SK-N-SH treated with all-trans-retinoic acid at 6 μM for 48 hours (cell line): ENCODE data around the gene ZNF618.

Experiments used
- ATAC-seq: fragments of 200-7000 bp; cut with Tn5 transposase; 3 replicates; pipeline ENCODE4 v1.9.1; 2020; ENCODE audit warnings: mild to moderate bottlenecking, moderate library complexity
- ARNTL ChIP-seq: fragments of 450-650 bp; formaldehyde crosslinking; IDR thresholded peaks from 2 replicates; pipeline ENCODE4 v1.5.0; 2020; ENCODE audit warnings: low read depth, mild to moderate bottlenecking, moderate library complexity, borderline replicate concordance
- BACH2 ChIP-seq: fragments of 250-450 bp; sonication (Bioruptor Pico); IDR thresholded peaks from 2 replicates; pipeline ENCODE4 v1.9.0; 2021; ENCODE audit warnings: mild to moderate bottlenecking, borderline replicate concordance
- CREB5 ChIP-seq: fragments of 250-450 bp; sonication (Bioruptor Pico); IDR thresholded peaks from 2 replicates; pipeline ENCODE4 v1.5.1; 2020; ENCODE audit warnings: low read depth, mild to moderate bottlenecking, moderate library complexity
- CSDC2 ChIP-seq: fragments of 250-450 bp; sonication (Bioruptor Pico); IDR thresholded peaks from 2 replicates; pipeline ENCODE4 v1.5.0; 2020; ENCODE audit warnings: mild to moderate bottlenecking, moderate library complexity
- CSRNP3 ChIP-seq: fragments of 250-450 bp; sonication (Bioruptor Pico); IDR thresholded peaks from 2 replicates; pipeline ENCODE4 v1.5.1; 2021; ENCODE audit warnings: mild to moderate bottlenecking, moderate library complexity
- ESRRG ChIP-seq: fragments of 250-450 bp; sonication (Bioruptor Pico); IDR thresholded peaks from 2 replicates; pipeline ENCODE4 v1.6.1; 2021; ENCODE audit warnings: mild to moderate bottlenecking
- GLIS3 ChIP-seq: fragments of 250-450 bp; sonication (Bioruptor Pico); IDR thresholded peaks from 2 replicates; pipeline ENCODE4 v1.5.0; 2020; ENCODE audit warnings: mild to moderate bottlenecking, moderate library complexity
- ISL1 ChIP-seq: fragments of 250-450 bp; sonication (Bioruptor Pico); IDR thresholded peaks from 2 replicates; pipeline ENCODE4 v2.1.2; 2022; ENCODE audit warnings: mild to moderate bottlenecking, moderate library complexity
- OSR1 ChIP-seq: fragments of 250-450 bp; sonication (Bioruptor Pico); IDR thresholded peaks from 2 replicates; pipeline ENCODE4 v1.8.0; 2022; ENCODE audit warnings: moderate library complexity, mild to moderate bottlenecking, inconsistent platforms
- PATZ1 ChIP-seq: fragments of 250-450 bp; sonication (Bioruptor Pico); IDR thresholded peaks from 2 replicates; pipeline ENCODE4 v1.8.0; 2020; ENCODE audit warnings: mild to moderate bottlenecking, moderate library complexity, borderline replicate concordance
- POU6F1 ChIP-seq: fragments of 250-450 bp; sonication (Bioruptor Pico); IDR thresholded peaks from 2 replicates; pipeline ENCODE4 v1.8.0; 2021; ENCODE audit warnings: low read depth, mild to moderate bottlenecking, moderate library complexity, borderline replicate concordance
- PPARA ChIP-seq: fragments of 250-450 bp; sonication (Bioruptor Pico); IDR thresholded peaks from 2 replicates; pipeline ENCODE4 v1.5.0; 2020; ENCODE audit warnings: mild to moderate bottlenecking, borderline replicate concordance
- RARB ChIP-seq: fragments of 250-450 bp; sonication (Bioruptor Pico); IDR thresholded peaks from 2 replicates; pipeline ENCODE4 v1.8.0; 2021; ENCODE audit warnings: mild to moderate bottlenecking, moderate library complexity
- SNAI2 ChIP-seq: fragments of 250-450 bp; sonication (Bioruptor Pico); IDR thresholded peaks from 2 replicates; pipeline ENCODE4 v1.5.0; 2020; ENCODE audit warnings: mild to moderate bottlenecking, moderate library complexity
- TCF4 ChIP-seq: fragments of 250-450 bp; sonication (Bioruptor Pico); IDR thresholded peaks from 2 replicates; pipeline ENCODE4 v1.8.0; 2021; ENCODE audit warnings: mild to moderate bottlenecking, moderate library complexity, borderline replicate concordance
- TOX ChIP-seq: fragments of 250-450 bp; sonication (Bioruptor Pico); IDR thresholded peaks from 2 replicates; pipeline ENCODE4 v1.8.0; 2021; ENCODE audit warnings: mild to moderate bottlenecking, moderate library complexity, borderline replicate concordance
- TSHZ2 ChIP-seq: fragments of 250-450 bp; sonication (Bioruptor Pico); IDR thresholded peaks from 2 replicates; pipeline ENCODE4 v1.5.0; 2020; ENCODE audit warnings: mild to moderate bottlenecking, moderate library complexity
- ZC3H10 ChIP-seq: fragments of 250-450 bp; sonication (Bioruptor Pico); IDR thresholded peaks from 2 replicates; pipeline ENCODE4 v1.5.1; 2021; ENCODE audit warnings: mild to moderate bottlenecking, moderate library complexity
- ZFP3 ChIP-seq: fragments of 250-450 bp; sonication (Bioruptor Pico); IDR thresholded peaks from 2 replicates; pipeline ENCODE4 v1.5.0; 2020; ENCODE audit warnings: mild to moderate bottlenecking, moderate library complexity
- ZFP30 ChIP-seq: fragments of 450-650 bp; formaldehyde crosslinking; IDR thresholded peaks from 2 replicates; pipeline ENCODE4 v1.5.0; 2022; ENCODE audit warnings: mild to moderate bottlenecking, moderate library complexity
- ZNF565 ChIP-seq: fragments of 450-650 bp; formaldehyde crosslinking; conservative IDR thresholded peaks from 2 replicates; pipeline ENCODE4 v1.5.0; 2020; ENCODE audit warnings: low read depth, mild to moderate bottlenecking, moderate library complexity
- ZNF70 ChIP-seq: fragments of 450-650 bp; formaldehyde crosslinking; IDR thresholded peaks from 2 replicates; pipeline ENCODE4 v1.5.0; 2020; ENCODE audit warnings: mild to moderate bottlenecking, moderate library complexity
- ZNF8 ChIP-seq: fragments of 450-650 bp; formaldehyde crosslinking; IDR thresholded peaks from 2 replicates; pipeline ENCODE4 v1.5.0; 2020; ENCODE audit warnings: mild to moderate bottlenecking, moderate library complexity

The ZNF618 gene

GRCh38 chr9:114100536-114100935, 224.4 kb downstream of the ZNF618 start:
- ATAC-seq: no peak
- no peak for TF ChIP-seq SNAI2 (CRISPR knock-in tag)
- no peak for TF ChIP-seq OSR1 (CRISPR knock-in tag)
- TF ChIP-seq ZNF70: no peak
- TF ChIP-seq ARNTL (CRISPR knock-in tag): no peak
- no peak for TF ChIP-seq ZFP30 (CRISPR knock-in tag)
- TF ChIP-seq RARB (CRISPR knock-in tag): no peak
- no peak for TF ChIP-seq ZNF565
- TF ChIP-seq ZNF8 (CRISPR knock-in tag): no peak

GRCh38 chr9:114102484-114102883, 226.4 kb downstream of the ZNF618 start:
- no peak for ATAC-seq
- TF ChIP-seq ZNF565: no peak
- TF ChIP-seq TOX (CRISPR knock-in tag): no peak
- no peak for TF ChIP-seq CSRNP3 (CRISPR knock-in tag)
- TF ChIP-seq CREB5 (CRISPR knock-in tag): no peak
- no peak for TF ChIP-seq BACH2 (CRISPR knock-in tag)
- TF ChIP-seq CSDC2 (CRISPR knock-in tag): no peak
- TF ChIP-seq ZNF70: no peak
- no peak for TF ChIP-seq TCF4 (CRISPR knock-in tag)
- no peak for TF ChIP-seq OSR1 (CRISPR knock-in tag)
- TF ChIP-seq RARB (CRISPR knock-in tag): no peak
- TF ChIP-seq GLIS3 (CRISPR knock-in tag): no peak
- TF ChIP-seq ESRRG (CRISPR knock-in tag): no peak
- no peak for TF ChIP-seq TSHZ2 (CRISPR knock-in tag)
- TF ChIP-seq ISL1 (CRISPR knock-in tag): no peak
- TF ChIP-seq ZFP30 (CRISPR knock-in tag): no peak
- TF ChIP-seq ARNTL (CRISPR knock-in tag): no peak
- TF ChIP-seq PPARA (CRISPR knock-in tag): no peak
- TF ChIP-seq, all 23 proteins: peak for 0

GRCh38 chr9:114105236-114105635, 229.1 kb downstream of the ZNF618 start:
- TF ChIP-seq OSR1 (CRISPR knock-in tag): no peak
- TF ChIP-seq ZNF565: no peak
- TF ChIP-seq ISL1 (CRISPR knock-in tag): no peak
- no peak for TF ChIP-seq CREB5 (CRISPR knock-in tag)
- no peak for TF ChIP-seq PPARA (CRISPR knock-in tag)
- no peak for TF ChIP-seq BACH2 (CRISPR knock-in tag)
- no peak for TF ChIP-seq CSRNP3 (CRISPR knock-in tag)
- TF ChIP-seq ZFP3: no peak
- TF ChIP-seq ARNTL (CRISPR knock-in tag): no peak
- TF ChIP-seq ZC3H10 (CRISPR knock-in tag): no peak
- TF ChIP-seq TCF4 (CRISPR knock-in tag): no peak
- TF ChIP-seq POU6F1: no peak
- TF ChIP-seq ESRRG (CRISPR knock-in tag): no peak
- no peak for TF ChIP-seq CSDC2 (CRISPR knock-in tag)
- no peak for TF ChIP-seq TOX (CRISPR knock-in tag)
- TF ChIP-seq RARB (CRISPR knock-in tag): no peak
- TF ChIP-seq PATZ1 (CRISPR knock-in tag): no peak
- TF ChIP-seq ZNF8 (CRISPR knock-in tag): no peak
- no peak for ATAC-seq
